ENCODE measurements around the gene SUGP2. TPM values are rescaled to one million over a fixed set of nuclear protein-coding genes. Genes with fewer than 3 reads are reported as not detected.

The SUGP2 gene
- total RNA-seq, 4 donors from 2014 or later: 18.6 to 57.4 (median 35.2) TPM

DNA sequence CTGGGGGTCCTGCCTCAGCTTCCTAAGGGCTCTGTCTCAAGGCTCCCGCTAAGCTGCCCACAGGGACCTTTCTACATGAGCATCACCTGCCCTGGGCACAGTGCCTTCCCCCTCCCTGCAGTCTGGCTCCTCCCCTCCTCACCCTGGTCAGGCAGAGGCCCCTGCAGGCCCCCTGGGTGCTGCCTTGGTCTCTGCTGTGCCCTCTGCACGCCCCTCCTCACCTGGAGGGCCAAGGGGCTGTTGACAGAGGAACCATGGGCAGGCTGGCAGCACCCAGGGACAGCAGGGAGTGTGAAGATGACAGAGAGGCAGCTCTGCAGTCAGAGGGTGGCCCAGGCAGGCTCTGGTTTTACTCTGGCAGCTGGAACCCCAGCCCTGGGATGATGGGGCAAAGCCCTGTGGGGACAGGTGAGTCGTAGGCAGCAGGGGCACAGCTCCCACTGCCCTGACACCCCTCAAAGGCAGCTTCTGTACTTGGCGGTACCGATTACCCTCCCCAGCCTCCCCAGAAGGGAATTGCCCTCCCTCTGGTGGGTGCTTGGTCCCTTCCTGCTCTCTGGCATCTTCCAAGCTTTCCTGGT, 43.1 kb downstream of the SUGP2 start:
- no peak for ATAC-seq
- Histone ChIP-seq H3K36me3 (peaks cover 0 to 53% of the 10 kb centered on the region in 2 donors), H3K9me3 (no peaks in the 10 kb centered on the region), H3K4me1 (peaks cover 0 to 14% (median 0%) of the 10 kb centered on the region in 3 donors), H3K4me3 (no peak overlapping the region), H3K27me3 (peaks cover 21% of the 10 kb centered on the region), H3K27ac (no peak overlapping the region)
- no CpG with 5 or more reads among the region's 5 CpGs for WGBS, 2 donors (ENCODE audit: low coverage in 1 of 2)
- no peak for TF ChIP-seq CTCF (IDR thresholded peaks at IDR 0.05)
- TF ChIP-seq POLR2A (IDR thresholded peaks at IDR 0.05): no peak
- no peak for TF ChIP-seq POLR2AphosphoS5 (IDR thresholded peaks at IDR 0.05)
- no peak for TF ChIP-seq EP300 (IDR thresholded peaks at IDR 0.05)

DNA sequence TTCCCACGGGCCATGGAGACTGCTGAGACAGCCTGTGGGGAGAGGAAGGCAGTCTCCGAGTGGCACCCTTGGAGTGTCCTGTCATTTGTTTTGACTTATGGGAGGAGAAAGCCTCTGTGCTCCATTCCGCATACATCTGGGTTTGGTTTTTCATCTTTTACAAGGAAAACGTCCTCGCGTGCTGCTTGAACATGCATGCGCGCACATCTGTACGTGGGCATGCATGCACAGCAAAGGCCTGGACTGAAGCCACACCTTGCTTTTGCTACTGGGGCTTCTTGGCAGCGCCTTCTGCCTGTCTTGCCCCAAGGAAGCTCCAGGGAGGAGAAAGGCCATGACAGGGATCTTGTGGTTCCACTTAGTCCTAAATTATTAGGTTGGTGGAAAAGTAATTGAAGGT, 44.0 kb downstream of the SUGP2 start:
- no peak overlapping the region for H3K4me3 ChIP-seq
- ATAC-seq: no peak
- peaks cover 28% of the 10 kb centered on the region for H3K27me3 ChIP-seq
- H3K27ac ChIP-seq: no peak overlapping the region
- peaks cover 0 to 44% of the 10 kb centered on the region in 2 donors for H3K36me3 ChIP-seq
- H3K9me3 ChIP-seq: no peaks in the 10 kb centered on the region
- WGBS, 2 donors (ENCODE audit: low coverage in 1 of 2): 41% methylated on average over 3 of the region's 10 CpGs; no CpG with 5 or more reads in 1 of the 2 donors
- TF ChIP-seq POLR2A (IDR thresholded peaks at IDR 0.05) (no peak), EP300 (IDR thresholded peaks at IDR 0.05) (no peak), POLR2AphosphoS5 (IDR thresholded peaks at IDR 0.05) (no peak), CTCF (IDR thresholded peaks at IDR 0.05) (no peak)
- H3K4me1 ChIP-seq: peaks cover 0 to 14% (median 0%) of the 10 kb centered on the region in 3 donors

DNA sequence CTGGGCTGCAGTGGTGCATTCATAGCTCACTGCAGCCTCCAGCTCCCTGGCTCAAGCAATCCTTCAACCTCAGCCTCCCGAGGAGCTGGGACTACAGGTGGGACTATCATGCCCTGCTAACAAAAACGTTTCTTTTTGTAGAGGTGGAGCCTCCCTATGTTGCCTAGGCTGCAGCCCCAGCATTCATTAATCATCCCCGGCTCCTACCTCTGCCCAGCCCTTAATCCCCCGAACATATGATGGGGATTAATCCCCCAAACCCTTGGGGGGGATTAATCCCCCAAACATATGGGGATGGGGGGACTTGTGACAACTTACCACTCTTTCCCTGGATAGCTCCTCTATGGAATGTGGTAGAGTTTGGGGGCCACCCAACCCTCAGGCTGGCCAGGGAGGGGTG, 45.9 kb downstream of the SUGP2 start:
- Histone ChIP-seq H3K27me3 (peaks cover 46% of the 10 kb centered on the region), H3K36me3 (peaks cover 0 to 25% of the 10 kb centered on the region in 2 donors), H3K27ac (no peak overlapping the region), H3K4me1 (peaks cover 0 to 14% (median 0%) of the 10 kb centered on the region in 3 donors), H3K4me3 (no peak overlapping the region), H3K9me3 (no peaks in the 10 kb centered on the region)
- no peak for ATAC-seq
- 0 to 43% methylated on average over 2 to 3 of the region's 4 CpGs for WGBS, 2 donors (ENCODE audit: low coverage in 1 of 2)
- no peak for TF ChIP-seq CTCF (IDR thresholded peaks at IDR 0.05)
- TF ChIP-seq POLR2AphosphoS5 (IDR thresholded peaks at IDR 0.05): no peak
- no peak for TF ChIP-seq EP300 (IDR thresholded peaks at IDR 0.05)
- no peak for TF ChIP-seq POLR2A (IDR thresholded peaks at IDR 0.05)

- Histone ChIP-seq H3K4me1 (peaks cover 0 to 14% (median 0%) of the 10 kb centered on the region in 3 donors), H3K36me3 (peaks cover 0 to 3% of the 10 kb centered on the region in 2 donors), H3K27me3 (peaks cover 58% of the 10 kb centered on the region), H3K27ac (peak overlapping the region in 1 of 4 donors; percentile 38), H3K9me3 (no peaks in the 10 kb centered on the region), H3K4me3 (no peak overlapping the region)
- ATAC-seq: no peak
- 30 to 50% methylated on average over 7 of the region's 7 CpGs for WGBS, 2 donors (ENCODE audit: low coverage in 1 of 2)
- no peak for TF ChIP-seq POLR2A (IDR thresholded peaks at IDR 0.05)
- TF ChIP-seq EP300 (IDR thresholded peaks at IDR 0.05): no peak
- no peak for TF ChIP-seq CTCF (IDR thresholded peaks at IDR 0.05)
- no peak for TF ChIP-seq POLR2AphosphoS5 (IDR thresholded peaks at IDR 0.05)
These were observed 48.1 kb downstream of the SUGP2 start for GRCh38 chr19:18985257-18985656.

GRCh38 chr19:18984251-18984650, 49.1 kb downstream of the SUGP2 start:
- Histone ChIP-seq H3K4me3 (no peak overlapping the region), H3K36me3 (no peaks in the 10 kb centered on the region), H3K9me3 (no peaks in the 10 kb centered on the region), H3K4me1 (peaks cover 0 to 14% (median 0%) of the 10 kb centered on the region in 3 donors), H3K27ac (no peak overlapping the region), H3K27me3 (peaks cover 58% of the 10 kb centered on the region)
- TF ChIP-seq POLR2AphosphoS5 (IDR thresholded peaks at IDR 0.05) (no peak), EP300 (IDR thresholded peaks at IDR 0.05) (no peak), CTCF (IDR thresholded peaks at IDR 0.05) (no peak), POLR2A (IDR thresholded peaks at IDR 0.05) (no peak)
- 33% methylated on average over 1 of the region's 3 CpGs; no CpG with 5 or more reads in 1 of the 2 donors for WGBS, 2 donors (ENCODE audit: low coverage in 1 of 2)
- ATAC-seq: no peak
